NB4 (cell line): Measurements from ENCODE around the gene RCOR1.

Source experiments
- POLR2A ChIP-seq: IDR thresholded peaks from 2 replicates; pipeline ENCODE4 v1.6.1; 2011; ENCODE audit warnings: mild to moderate bottlenecking; ENCODE audit not compliant: insufficient read length; ENCODE audit errors: extremely low read depth
- TF ChIP-seq, protein P1 (sequence below): IDR thresholded peaks from one replicate; pipeline ENCODE4 v1.5.1; 2012; ENCODE audit warnings: low read depth, low read length

- TF ChIP-seq, protein P1, sequence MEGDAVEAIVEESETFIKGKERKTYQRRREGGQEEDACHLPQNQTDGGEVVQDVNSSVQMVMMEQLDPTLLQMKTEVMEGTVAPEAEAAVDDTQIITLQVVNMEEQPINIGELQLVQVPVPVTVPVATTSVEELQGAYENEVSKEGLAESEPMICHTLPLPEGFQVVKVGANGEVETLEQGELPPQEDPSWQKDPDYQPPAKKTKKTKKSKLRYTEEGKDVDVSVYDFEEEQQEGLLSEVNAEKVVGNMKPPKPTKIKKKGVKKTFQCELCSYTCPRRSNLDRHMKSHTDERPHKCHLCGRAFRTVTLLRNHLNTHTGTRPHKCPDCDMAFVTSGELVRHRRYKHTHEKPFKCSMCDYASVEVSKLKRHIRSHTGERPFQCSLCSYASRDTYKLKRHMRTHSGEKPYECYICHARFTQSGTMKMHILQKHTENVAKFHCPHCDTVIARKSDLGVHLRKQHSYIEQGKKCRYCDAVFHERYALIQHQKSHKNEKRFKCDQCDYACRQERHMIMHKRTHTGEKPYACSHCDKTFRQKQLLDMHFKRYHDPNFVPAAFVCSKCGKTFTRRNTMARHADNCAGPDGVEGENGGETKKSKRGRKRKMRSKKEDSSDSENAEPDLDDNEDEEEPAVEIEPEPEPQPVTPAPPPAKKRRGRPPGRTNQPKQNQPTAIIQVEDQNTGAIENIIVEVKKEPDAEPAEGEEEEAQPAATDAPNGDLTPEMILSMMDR = no peak
- no peak for TF ChIP-seq POLR2A
Measured at GRCh38 chr14:102752239-102752847, 159.9 kb downstream of the RCOR1 start.
